Loucy (cell line): ENCODE data around the gene TRPM6.

Source experiments
- CTCF ChIP-seq: fragments of 200-600 bp; sonication (generic); conservative IDR thresholded peaks from 2 replicates; pipeline ENCODE4 v1.5.1; 2014; ENCODE audit warnings: mild to moderate bottlenecking, antibody characterized with exemption, low read length
- EZH2phosphoT487 ChIP-seq: fragments of 200-600 bp; IDR thresholded peaks from 2 replicates; pipeline ENCODE4 v1.6.1; 2018; ENCODE audit warnings: antibody characterized with exemption, mild to moderate bottlenecking, moderate library complexity, borderline replicate concordance

GRCh38 chr9:74736646-74737045, 151.1 kb downstream of the TRPM6 start:
- TF ChIP-seq CTCF (no peak), EZH2phosphoT487 (no peak)
